ENCODE results near the gene CT47C1. TPM values are rescaled to one million over a fixed set of nuclear protein-coding genes. Genes with fewer than 3 reads are reported as not detected.

Gene CT47C1
- total RNA-seq, 1 experiment from 2014 or later = not detected

GRCh38 chrX:119087121-119087520, 14.3 kb downstream of the CT47C1 start:
- Histone ChIP-seq H2BK120ac (ENCODE audit: low read depth, low read length, poor library complexity, severe bottlenecking) (no peak overlapping the region), H3K4me2 (ENCODE audit: insufficient read depth, insufficient read length, low read length) (no peak overlapping the region)
- no peak overlapping the region for H3K27ac Mint-ChIP-seq

More at GRCh38 chrX:119087121-119087520, 14.3 kb downstream of the CT47C1 start:
- no peak for DNase-seq
- Histone ChIP-seq H2BK5ac (ENCODE audit: insufficient read length, low read length) (no peak overlapping the region), H3K23me2 (ENCODE audit: insufficient read length, low read depth, low read length, poor library complexity, severe bottlenecking) (no peaks in the 10 kb centered on the region), H3T11ph (ENCODE audit: low read length) (no peak overlapping the region), H2AFZ (ENCODE audit: low read length) (no peak overlapping the region), H3K79me2 (ENCODE audit: insufficient read depth, low read length) (no peaks in the 10 kb centered on the region), H4K8ac (replicated peaks; ENCODE audit: insufficient read length, low read depth, low read length) (no peak overlapping the region), H3K4me1 (ENCODE audit: insufficient read depth, low read length) (no peaks in the 10 kb centered on the region), H3K79me1 (ENCODE audit: insufficient read depth, low read depth, low read length, poor library complexity, severe bottlenecking) (no peaks in the 10 kb centered on the region), H2BK12ac (ENCODE audit: insufficient read length, low read depth, low read length) (no peak overlapping the region), H3K9me3 (ENCODE audit: control insufficient read depth, low read depth, low read length) (peaks cover 64% of the 10 kb centered on the region), H3K4ac (ENCODE audit: low read depth, low read length) (no peak overlapping the region), H2AK5ac (ENCODE audit: insufficient read length, low read length) (no peak overlapping the region), H4K91ac (ENCODE audit: insufficient read length, low read depth, low read length) (no peak overlapping the region), H3K9ac (ENCODE audit: extremely low read depth, insufficient read length, low read length) (no peak overlapping the region), H3K27ac (ENCODE audit: insufficient read length, low read depth, low read length) (no peak overlapping the region), H3K14ac (ENCODE audit: insufficient read depth, low read length) (no peak overlapping the region), H4K5ac (ENCODE audit: insufficient read length, low read depth, low read length) (no peak overlapping the region), H3K18ac (ENCODE audit: insufficient read length, low read depth, low read length) (no peak overlapping the region), H4K20me1 (ENCODE audit: control insufficient read depth, insufficient read depth, insufficient read length) (no peaks in the 10 kb centered on the region), H2BK20ac (ENCODE audit: low read depth, low read length, poor library complexity, severe bottlenecking) (no peak overlapping the region), H3K27me3 (ENCODE audit: insufficient read depth, low read length) (no peaks in the 10 kb centered on the region), H2BK15ac (ENCODE audit: low read depth, low read length) (no peak overlapping the region), H3K56ac (ENCODE audit: insufficient read length, low read depth, low read length) (no peak overlapping the region), H3K23ac (ENCODE audit: insufficient read length, low read depth, low read length) (no peak overlapping the region)
- H3K36me3 Mint-ChIP-seq (ENCODE audit: insufficient read depth in 1 of 3, low read depth in 3 of 3) = no peaks in the 10 kb centered on the region; a peak in 2 of 7 replicates
- WGBS (ENCODE audit: extremely low coverage, insufficient read length, low lambda C conversion rate) = no CpG with 5 or more reads among the region's 1 CpG
- no peak overlapping the region for H3K4me3 Mint-ChIP-seq
- TF ChIP-seq, protein P1, sequence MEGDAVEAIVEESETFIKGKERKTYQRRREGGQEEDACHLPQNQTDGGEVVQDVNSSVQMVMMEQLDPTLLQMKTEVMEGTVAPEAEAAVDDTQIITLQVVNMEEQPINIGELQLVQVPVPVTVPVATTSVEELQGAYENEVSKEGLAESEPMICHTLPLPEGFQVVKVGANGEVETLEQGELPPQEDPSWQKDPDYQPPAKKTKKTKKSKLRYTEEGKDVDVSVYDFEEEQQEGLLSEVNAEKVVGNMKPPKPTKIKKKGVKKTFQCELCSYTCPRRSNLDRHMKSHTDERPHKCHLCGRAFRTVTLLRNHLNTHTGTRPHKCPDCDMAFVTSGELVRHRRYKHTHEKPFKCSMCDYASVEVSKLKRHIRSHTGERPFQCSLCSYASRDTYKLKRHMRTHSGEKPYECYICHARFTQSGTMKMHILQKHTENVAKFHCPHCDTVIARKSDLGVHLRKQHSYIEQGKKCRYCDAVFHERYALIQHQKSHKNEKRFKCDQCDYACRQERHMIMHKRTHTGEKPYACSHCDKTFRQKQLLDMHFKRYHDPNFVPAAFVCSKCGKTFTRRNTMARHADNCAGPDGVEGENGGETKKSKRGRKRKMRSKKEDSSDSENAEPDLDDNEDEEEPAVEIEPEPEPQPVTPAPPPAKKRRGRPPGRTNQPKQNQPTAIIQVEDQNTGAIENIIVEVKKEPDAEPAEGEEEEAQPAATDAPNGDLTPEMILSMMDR (conservative IDR thresholded peaks at IDR 0.05) = no peak
- peaks cover 19% of the 10 kb centered on the region for H3K27me3 Mint-ChIP-seq (ENCODE audit: low read depth)
- H3K4me1 Mint-ChIP-seq = peaks cover 10 to 21% of the 10 kb centered on the region in 2 experiments
- H3K9me3 Mint-ChIP-seq = peaks cover 44 to 57% of the 10 kb centered on the region in 2 experiments
